ENCODE results near the gene NXPH1. TPM values are rescaled to one million over a fixed set of nuclear protein-coding genes. Genes with fewer than 3 reads are reported as not detected.

The NXPH1 gene
- total RNA-seq, 4 donors from 2014 or later = not detected

GRCh38 chr7:8531991-8532515 lies 98.6 kb downstream of the NXPH1 start:
- Histone ChIP-seq H3K4me3 (no peak overlapping the region), H3K36me3 (no peaks in the 10 kb centered on the region), H3K27ac (no peak overlapping the region), H3K9me3 (no peaks in the 10 kb centered on the region), H3K4me1 (no peaks in the 10 kb centered on the region), H3K27me3 (no peaks in the 10 kb centered on the region)
- TF ChIP-seq POLR2A (IDR thresholded peaks at IDR 0.05) = no peak
- no peak for TF ChIP-seq CTCF (IDR thresholded peaks at IDR 0.05 in 4 of 5, conservative IDR thresholded peaks at IDR 0.05 in 1 of 5)
- intact Hi-C loops (cut with DNase I; ENCODE audit: low total_unique reads) = no loop called here
- DNase-seq (no peak), ATAC-seq (no peak)
- in situ Hi-C loops (cut with MboI; ENCODE audit: low sequenced_read_pairs in 4 of 4) = no loop called here

- ATAC-seq = no peak
- Histone ChIP-seq H3K4me3 (no peak overlapping the region), H3K27me3 (no peaks in the 10 kb centered on the region), H3K9me3 (no peaks in the 10 kb centered on the region), H3K4me1 (no peaks in the 10 kb centered on the region), H3K27ac (no peak overlapping the region), H3K36me3 (no peaks in the 10 kb centered on the region)
- no peak for DNase-seq
- intact Hi-C loops (cut with DNase I; ENCODE audit: low total_unique reads) (no loop called here), in situ Hi-C loops (cut with MboI; ENCODE audit: low sequenced_read_pairs in 4 of 4) (no loop called here)
- TF ChIP-seq POLR2A (IDR thresholded peaks at IDR 0.05) = no peak
- no peak for TF ChIP-seq CTCF (IDR thresholded peaks at IDR 0.05 in 4 of 5, conservative IDR thresholded peaks at IDR 0.05 in 1 of 5)
Observed at GRCh38 chr7:8536431-8536830, 103.0 kb downstream of the NXPH1 start.

GRCh38 chr7:8549046-8549445 lies 115.6 kb downstream of the NXPH1 start:
- intact Hi-C loops (cut with DNase I; ENCODE audit: low total_unique reads) (no loop called here), in situ Hi-C loops (cut with MboI; ENCODE audit: low sequenced_read_pairs in 4 of 4) (no loop called here)
- TF ChIP-seq POLR2A (IDR thresholded peaks at IDR 0.05) (no peak), CTCF (IDR thresholded peaks at IDR 0.05 in 4 of 5, conservative IDR thresholded peaks at IDR 0.05 in 1 of 5) (no peak)

GRCh38 chr7:8560501-8560900 lies 127.1 kb downstream of the NXPH1 start:
- no peaks in the 10 kb centered on the region for H3K36me3 ChIP-seq
- no peaks in the 10 kb centered on the region for H3K4me1 ChIP-seq
- ATAC-seq (no peak), DNase-seq (no peak)
- no peak overlapping the region for H3K4me3 ChIP-seq
- no peak overlapping the region for H3K27ac ChIP-seq
- intact Hi-C loops (cut with DNase I; ENCODE audit: low total_unique reads) (no loop called here), in situ Hi-C loops (cut with MboI; ENCODE audit: low sequenced_read_pairs in 4 of 4) (no loop called here)
- no peak for TF ChIP-seq POLR2A (IDR thresholded peaks at IDR 0.05)
- no peak for TF ChIP-seq CTCF (IDR thresholded peaks at IDR 0.05 in 4 of 5, conservative IDR thresholded peaks at IDR 0.05 in 1 of 5)
- H3K9me3 ChIP-seq = no peaks in the 10 kb centered on the region
- H3K27me3 ChIP-seq = no peaks in the 10 kb centered on the region

More at GRCh38 chr7:8549046-8549445, 115.6 kb downstream of the NXPH1 start:
- Histone ChIP-seq H3K4me1 (no peaks in the 10 kb centered on the region), H3K36me3 (no peaks in the 10 kb centered on the region), H3K27me3 (no peaks in the 10 kb centered on the region), H3K27ac (no peak overlapping the region), H3K4me3 (no peak overlapping the region), H3K9me3 (no peaks in the 10 kb centered on the region)
- no peak for ATAC-seq
- DNase-seq = no peak

- H3K27ac ChIP-seq = no peak overlapping the region
- no peaks in the 10 kb centered on the region for H3K9me3 ChIP-seq
- H3K4me3 ChIP-seq = no peak overlapping the region
- no peak for ATAC-seq
- H3K4me1 ChIP-seq = no peaks in the 10 kb centered on the region
- H3K36me3 ChIP-seq = no peaks in the 10 kb centered on the region
- TF ChIP-seq POLR2A (IDR thresholded peaks at IDR 0.05) (no peak), CTCF (IDR thresholded peaks at IDR 0.05 in 4 of 5, conservative IDR thresholded peaks at IDR 0.05 in 1 of 5) (no peak)
- intact Hi-C loops (cut with DNase I; ENCODE audit: low total_unique reads) = no loop called here
- no peaks in the 10 kb centered on the region for H3K27me3 ChIP-seq
- in situ Hi-C loops (cut with MboI; ENCODE audit: low sequenced_read_pairs in 4 of 4) = no loop called here
- DNase-seq = no peak
Observed at GRCh38 chr7:8561449-8561848, 128.0 kb downstream of the NXPH1 start.
